ENCODE measurements around the gene LCN15.

DNA sequence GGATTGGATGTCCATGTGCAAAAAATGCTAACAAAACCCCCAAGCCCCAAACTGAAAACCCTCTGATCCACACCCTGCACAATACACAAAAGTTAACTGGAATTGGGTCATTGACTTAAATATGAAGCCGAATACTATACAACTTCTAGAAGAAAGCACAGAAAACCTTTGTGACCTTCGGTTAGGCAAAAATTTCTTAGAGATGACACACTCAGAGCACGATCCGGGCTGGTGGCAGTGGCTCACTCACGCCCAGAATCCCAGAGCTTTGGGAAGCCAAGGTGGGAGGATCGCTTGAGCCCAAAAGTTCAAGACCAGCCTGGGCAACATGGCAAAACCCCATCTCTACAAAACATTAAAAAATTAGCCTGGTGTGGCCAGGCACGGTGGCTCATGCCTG, 53.8 kb downstream of the LCN15 start:
- TF ChIP-seq, protein P1, sequence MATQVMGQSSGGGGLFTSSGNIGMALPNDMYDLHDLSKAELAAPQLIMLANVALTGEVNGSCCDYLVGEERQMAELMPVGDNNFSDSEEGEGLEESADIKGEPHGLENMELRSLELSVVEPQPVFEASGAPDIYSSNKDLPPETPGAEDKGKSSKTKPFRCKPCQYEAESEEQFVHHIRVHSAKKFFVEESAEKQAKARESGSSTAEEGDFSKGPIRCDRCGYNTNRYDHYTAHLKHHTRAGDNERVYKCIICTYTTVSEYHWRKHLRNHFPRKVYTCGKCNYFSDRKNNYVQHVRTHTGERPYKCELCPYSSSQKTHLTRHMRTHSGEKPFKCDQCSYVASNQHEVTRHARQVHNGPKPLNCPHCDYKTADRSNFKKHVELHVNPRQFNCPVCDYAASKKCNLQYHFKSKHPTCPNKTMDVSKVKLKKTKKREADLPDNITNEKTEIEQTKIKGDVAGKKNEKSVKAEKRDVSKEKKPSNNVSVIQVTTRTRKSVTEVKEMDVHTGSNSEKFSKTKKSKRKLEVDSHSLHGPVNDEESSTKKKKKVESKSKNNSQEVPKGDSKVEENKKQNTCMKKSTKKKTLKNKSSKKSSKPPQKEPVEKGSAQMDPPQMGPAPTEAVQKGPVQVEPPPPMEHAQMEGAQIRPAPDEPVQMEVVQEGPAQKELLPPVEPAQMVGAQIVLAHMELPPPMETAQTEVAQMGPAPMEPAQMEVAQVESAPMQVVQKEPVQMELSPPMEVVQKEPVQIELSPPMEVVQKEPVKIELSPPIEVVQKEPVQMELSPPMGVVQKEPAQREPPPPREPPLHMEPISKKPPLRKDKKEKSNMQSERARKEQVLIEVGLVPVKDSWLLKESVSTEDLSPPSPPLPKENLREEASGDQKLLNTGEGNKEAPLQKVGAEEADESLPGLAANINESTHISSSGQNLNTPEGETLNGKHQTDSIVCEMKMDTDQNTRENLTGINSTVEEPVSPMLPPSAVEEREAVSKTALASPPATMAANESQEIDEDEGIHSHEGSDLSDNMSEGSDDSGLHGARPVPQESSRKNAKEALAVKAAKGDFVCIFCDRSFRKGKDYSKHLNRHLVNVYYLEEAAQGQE (tag by site-specific recombination; IDR thresholded peaks at IDR 0.05): no peak
- TF ChIP-seq, protein P2, sequence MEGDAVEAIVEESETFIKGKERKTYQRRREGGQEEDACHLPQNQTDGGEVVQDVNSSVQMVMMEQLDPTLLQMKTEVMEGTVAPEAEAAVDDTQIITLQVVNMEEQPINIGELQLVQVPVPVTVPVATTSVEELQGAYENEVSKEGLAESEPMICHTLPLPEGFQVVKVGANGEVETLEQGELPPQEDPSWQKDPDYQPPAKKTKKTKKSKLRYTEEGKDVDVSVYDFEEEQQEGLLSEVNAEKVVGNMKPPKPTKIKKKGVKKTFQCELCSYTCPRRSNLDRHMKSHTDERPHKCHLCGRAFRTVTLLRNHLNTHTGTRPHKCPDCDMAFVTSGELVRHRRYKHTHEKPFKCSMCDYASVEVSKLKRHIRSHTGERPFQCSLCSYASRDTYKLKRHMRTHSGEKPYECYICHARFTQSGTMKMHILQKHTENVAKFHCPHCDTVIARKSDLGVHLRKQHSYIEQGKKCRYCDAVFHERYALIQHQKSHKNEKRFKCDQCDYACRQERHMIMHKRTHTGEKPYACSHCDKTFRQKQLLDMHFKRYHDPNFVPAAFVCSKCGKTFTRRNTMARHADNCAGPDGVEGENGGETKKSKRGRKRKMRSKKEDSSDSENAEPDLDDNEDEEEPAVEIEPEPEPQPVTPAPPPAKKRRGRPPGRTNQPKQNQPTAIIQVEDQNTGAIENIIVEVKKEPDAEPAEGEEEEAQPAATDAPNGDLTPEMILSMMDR (tag by site-specific recombination; IDR thresholded peaks at IDR 0.05): no peak
- TF ChIP-seq ZNF558 (tag by site-specific recombination; IDR thresholded peaks at IDR 0.05) (no peak), ZNF274 (IDR thresholded peaks at IDR 0.05; ENCODE audit: low read length) (no peak), ZNF274 (tag by site-specific recombination; IDR thresholded peaks at IDR 0.05; ENCODE audit: borderline replicate concordance) (no peak), ZNF138 (tag by site-specific recombination; IDR thresholded peaks at IDR 0.05; ENCODE audit: borderline replicate concordance) (no peak), ZBTB7A (tag by site-specific recombination; IDR thresholded peaks at IDR 0.05; ENCODE audit: low read depth) (no peak)

Data from HEK293 (cell line).